ENCODE measurements around the gene SIK3. TPM values are rescaled to one million over a fixed set of nuclear protein-coding genes. Genes with fewer than 3 reads are reported as not detected.

SIK3 gene
- total and polyA plus RNA-seq, 2 experiments from 2014 or later, result 6.1 to 33.9 TPM

GRCh38 chr11:116868066-116868465 lies 230.2 kb downstream of the SIK3 start:
- H3K4me1 ChIP-seq (ENCODE audit: insufficient read depth), result no peaks in the 10 kb centered on the region
- H3K9me3 Mint-ChIP-seq, result no peaks in the 10 kb centered on the region
- H3K4me2 ChIP-seq, result no peak overlapping the region
- peaks cover 24% of the 10 kb centered on the region; the same call in 1 of the 2 replicates for H3K36me3 ChIP-seq (ENCODE audit: insufficient read depth)
- no peaks in the 10 kb centered on the region for H3K27me3 Mint-ChIP-seq (ENCODE audit: insufficient read depth, low read depth, poor library complexity)
- H4K20me1 ChIP-seq (replicated peaks; ENCODE audit: insufficient read depth), result no peaks in the 10 kb centered on the region
- H2AFZ ChIP-seq, result no peak overlapping the region
- no peak overlapping the region for H3K27ac Mint-ChIP-seq
- H3K4me1 Mint-ChIP-seq, result no peaks in the 10 kb centered on the region
- no peak for ATAC-seq
- TF ChIP-seq REST (IDR thresholded peaks at IDR 0.05; ENCODE audit: unreplicated experiment) (no peak), CTCF (conservative IDR thresholded peaks at IDR 0.05; ENCODE audit: low read depth in 2 of 2) (no peak), ZNF331 (CRISPR knock-in tag; IDR thresholded peaks at IDR 0.05; ENCODE audit: low read depth) (no peak), CREB1 (CRISPR knock-in tag; IDR thresholded peaks at IDR 0.05; ENCODE audit: low read depth) (no peak), STAT1 (IDR thresholded peaks at IDR 0.05; ENCODE audit: unreplicated experiment) (no peak), ZNF462 (CRISPR knock-in tag; IDR thresholded peaks at IDR 0.05) (no peak)
- H3K4me3 ChIP-seq, result no peak overlapping the region
- no peak overlapping the region for H3K4me3 Mint-ChIP-seq
- H3K27ac ChIP-seq (ENCODE audit: low read depth), result no peak overlapping the region
- DNase-seq (ENCODE audit: low spot score), result no peak
- H3K79me2 ChIP-seq (replicated peaks; ENCODE audit: insufficient read depth), result no peaks in the 10 kb centered on the region
- no peaks in the 10 kb centered on the region for H3K27me3 ChIP-seq (ENCODE audit: insufficient read depth)
- no peaks in the 10 kb centered on the region for H3F3A ChIP-seq (replicated peaks; ENCODE audit: low read depth)
- H3K36me3 Mint-ChIP-seq (ENCODE audit: low read depth), result peaks cover 35% of the 10 kb centered on the region
- no peaks in the 10 kb centered on the region for H3K9me2 ChIP-seq (ENCODE audit: insufficient read depth)

Data from GM23338 (cell line).